GM21576 (cell line): ENCODE measurements around the gene PGF.

Source experiments
- ATAC-seq: cut with Tn5 transposase; IDR thresholded peaks from one replicate; pipeline ENCODE4 v1.9.1; 2021; ENCODE audit warnings: mild to moderate bottlenecking, moderate library complexity; ENCODE audit not compliant: unreplicated experiment

The PGF gene

GRCh38 chr14:74979029-74979428 lies 23.6 kb upstream of the PGF start:
- ATAC-seq: no peak

- no peak for ATAC-seq
These were observed 23.1 kb upstream of the PGF start for GRCh38 chr14:74978416-74978947.

GRCh38 chr14:74977901-74978385 lies 22.5 kb upstream of the PGF start:
- ATAC-seq: no peak

GRCh38 chr14:74977164-74977900 lies 21.9 kb upstream of the PGF start:
- no peak for ATAC-seq

- ATAC-seq: no peak
These were observed 21.1 kb upstream of the PGF start for GRCh38 chr14:74976264-74977113.

- no peak for ATAC-seq
These were observed 19.8 kb upstream of the PGF start for GRCh38 chr14:74975059-74975810.

GRCh38 chr14:74974364-74975058 lies 19.1 kb upstream of the PGF start:
- no peak for ATAC-seq

- ATAC-seq: no peak
These were observed 18.5 kb upstream of the PGF start for GRCh38 chr14:74973905-74974363.

- no peak for ATAC-seq
These were observed 17.7 kb upstream of the PGF start for GRCh38 chr14:74973003-74973653.

- no peak for ATAC-seq
These were observed 13.4 kb upstream of the PGF start for GRCh38 chr14:74968811-74969210.

- no peak for ATAC-seq
These were observed 10.2 kb upstream of the PGF start for GRCh38 chr14:74965486-74966153.

GRCh38 chr14:74964787-74965485 lies 9.5 kb upstream of the PGF start:
- ATAC-seq: no peak

GRCh38 chr14:74963705-74964271 lies 8.4 kb upstream of the PGF start:
- ATAC-seq: no peak

- no peak for ATAC-seq
These were observed 7.8 kb upstream of the PGF start for GRCh38 chr14:74963178-74963704.

GRCh38 chr14:74962493-74962892 lies 7.1 kb upstream of the PGF start:
- ATAC-seq: no peak

GRCh38 chr14:74962046-74962445 lies 6.6 kb upstream of the PGF start:
- ATAC-seq: no peak

- ATAC-seq: no peak
These were observed 6.0 kb upstream of the PGF start for GRCh38 chr14:74961238-74961911.

GRCh38 chr14:74960736-74961135 lies 5.3 kb upstream of the PGF start:
- no peak for ATAC-seq
